Gastroesophageal sphincter (tissue), 3 donors: ENCODE results near the gene WDR18.

Source experiments
- CTCF ChIP-seq, 4 experiments: fragments of 200-600 bp in 2 of 4; fragments of 450-650 bp in 2 of 4; sonication (generic) in 1 of 4; IDR thresholded peaks; one replicate each; pipeline ENCODE4 v1.5.1; 2017 to 2019; ENCODE audit warnings: antibody characterized with exemption in 4 of 4, mild to moderate bottlenecking in 2 of 4, moderate library complexity in 2 of 4
- EP300 ChIP-seq: sonication (generic); formaldehyde crosslinking; IDR thresholded peaks from one replicate; pipeline ENCODE4 v1.6.1; 2017; ENCODE audit warnings: antibody characterized with exemption, mild to moderate bottlenecking
- POLR2AphosphoS5 ChIP-seq: sonication (generic); formaldehyde crosslinking; IDR thresholded peaks from one replicate; pipeline ENCODE4 v1.6.1; 2017; ENCODE audit warnings: antibody characterized with exemption

- TF ChIP-seq CTCF (IDR thresholded peaks at IDR 0.05) = peak in 1 of 4 experiments; percentile 11
- peak; percentile 84 for TF ChIP-seq POLR2AphosphoS5
- no peak for TF ChIP-seq EP300
These were observed 55.7 kb downstream of the WDR18 start, which contains the start of gene ABCA7 for GRCh38 chr19:1039646-1040475.
